ENCODE data around the gene BCKDHA.

- TF ChIP-seq POLR2A (IDR thresholded peaks at IDR 0.05) = no peak
- TF ChIP-seq, protein P1, sequence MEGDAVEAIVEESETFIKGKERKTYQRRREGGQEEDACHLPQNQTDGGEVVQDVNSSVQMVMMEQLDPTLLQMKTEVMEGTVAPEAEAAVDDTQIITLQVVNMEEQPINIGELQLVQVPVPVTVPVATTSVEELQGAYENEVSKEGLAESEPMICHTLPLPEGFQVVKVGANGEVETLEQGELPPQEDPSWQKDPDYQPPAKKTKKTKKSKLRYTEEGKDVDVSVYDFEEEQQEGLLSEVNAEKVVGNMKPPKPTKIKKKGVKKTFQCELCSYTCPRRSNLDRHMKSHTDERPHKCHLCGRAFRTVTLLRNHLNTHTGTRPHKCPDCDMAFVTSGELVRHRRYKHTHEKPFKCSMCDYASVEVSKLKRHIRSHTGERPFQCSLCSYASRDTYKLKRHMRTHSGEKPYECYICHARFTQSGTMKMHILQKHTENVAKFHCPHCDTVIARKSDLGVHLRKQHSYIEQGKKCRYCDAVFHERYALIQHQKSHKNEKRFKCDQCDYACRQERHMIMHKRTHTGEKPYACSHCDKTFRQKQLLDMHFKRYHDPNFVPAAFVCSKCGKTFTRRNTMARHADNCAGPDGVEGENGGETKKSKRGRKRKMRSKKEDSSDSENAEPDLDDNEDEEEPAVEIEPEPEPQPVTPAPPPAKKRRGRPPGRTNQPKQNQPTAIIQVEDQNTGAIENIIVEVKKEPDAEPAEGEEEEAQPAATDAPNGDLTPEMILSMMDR (IDR thresholded peaks at IDR 0.05) = no peak
Measured at GRCh38 chr19:41416194-41416674, 18.6 kb downstream of the BCKDHA start.
